Tibial nerve (tissue), 4 donors: ENCODE data around the gene MAMDC4. TPM values are rescaled to one million over a fixed set of nuclear protein-coding genes. Genes with fewer than 3 reads are reported as not detected.
A peak's percentile ranks its signal among the peaks of the same experiment; 100 is the strongest.

Experiments used
- DNase-seq, 2 donors: peaks; one replicate each; pipeline ENCODE4 v3.0.0-alpha.2; 2019; ENCODE audit warnings: low spot score in 2 of 2
- H3K27ac ChIP-seq, 4 donors: fragments of 200-600 bp; sonication (generic) in 3 of 4; one replicate each; pipeline ENCODE4 v1.5.1; 2017 to 2019; ENCODE audit warnings: mild to moderate bottlenecking in 1 of 4
- H3K27me3 ChIP-seq, 2 donors: fragments of 200-600 bp; sonication (generic) in 1 of 2; one replicate each; pipeline versions ENCODE4 v1.5.1 to v1.6.0; 2017 to 2019
- H3K36me3 ChIP-seq, 3 donors: fragments of 200-600 bp; sonication (generic); one replicate each; pipeline ENCODE4 v1.5.1; 2018 to 2019
- H3K4me1 ChIP-seq, 4 donors: fragments of 200-600 bp; sonication (generic) in 3 of 4; one replicate each; pipeline ENCODE4 v1.5.1; 2017 to 2019
- H3K4me3 ChIP-seq, 4 donors: fragments of 200-600 bp; sonication (generic) in 3 of 4; one replicate each; pipeline ENCODE4 v1.5.1; 2017 to 2019; ENCODE audit warnings: mild to moderate bottlenecking in 1 of 4, moderate library complexity in 1 of 4
- H3K9me3 ChIP-seq, 4 donors: fragments of 200-600 bp; sonication (generic) in 3 of 4; one replicate each; pipeline ENCODE4 v1.5.1; 2017 to 2019
- EP300 ChIP-seq, 2 donors: sonication (generic); formaldehyde crosslinking; IDR thresholded peaks; one replicate each; pipeline ENCODE4 v1.6.1; 2017; ENCODE audit warnings: antibody characterized with exemption in 2 of 2, mild to moderate bottlenecking in 1 of 2
- POLR2A ChIP-seq, 2 donors: fragments of 450-650 bp; IDR thresholded peaks; one replicate each; pipeline ENCODE4 v1.6.1; 2017; ENCODE audit warnings: antibody characterized with exemption in 2 of 2, mild to moderate bottlenecking in 2 of 2, moderate library complexity in 2 of 2
- WGBS, 2 donors: methylation state at CpG; one replicate each; pipeline ENCODE4 v1.1.5; 2018; 5-methylcytosine and 5-hydroxymethylcytosine counted together
- total RNA-seq, 4 donors: library from RNA; depleted of rRNA; stranded (reverse); fragments of >200 nt; gene quantifications; one replicate each; pipeline ENCODE4 v1.1.0, GENCODE V29; 2016
- TF ChIP-seq, protein P1 (sequence below), 5 experiments: fragments of 200-600 bp in 3 of 5; fragments of 450-650 bp in 2 of 5; sonication (generic) in 3 of 5; IDR thresholded peaks; one replicate each; pipeline ENCODE4 v1.5.1; 2016 to 2019; ENCODE audit warnings: antibody characterized with exemption in 5 of 5, mild to moderate bottlenecking in 3 of 5, moderate library complexity in 2 of 5

The MAMDC4 gene
- total RNA-seq, 4 donors from 2014 or later, result 1.5 to 8.1 (median 4.4) TPM

DNA sequence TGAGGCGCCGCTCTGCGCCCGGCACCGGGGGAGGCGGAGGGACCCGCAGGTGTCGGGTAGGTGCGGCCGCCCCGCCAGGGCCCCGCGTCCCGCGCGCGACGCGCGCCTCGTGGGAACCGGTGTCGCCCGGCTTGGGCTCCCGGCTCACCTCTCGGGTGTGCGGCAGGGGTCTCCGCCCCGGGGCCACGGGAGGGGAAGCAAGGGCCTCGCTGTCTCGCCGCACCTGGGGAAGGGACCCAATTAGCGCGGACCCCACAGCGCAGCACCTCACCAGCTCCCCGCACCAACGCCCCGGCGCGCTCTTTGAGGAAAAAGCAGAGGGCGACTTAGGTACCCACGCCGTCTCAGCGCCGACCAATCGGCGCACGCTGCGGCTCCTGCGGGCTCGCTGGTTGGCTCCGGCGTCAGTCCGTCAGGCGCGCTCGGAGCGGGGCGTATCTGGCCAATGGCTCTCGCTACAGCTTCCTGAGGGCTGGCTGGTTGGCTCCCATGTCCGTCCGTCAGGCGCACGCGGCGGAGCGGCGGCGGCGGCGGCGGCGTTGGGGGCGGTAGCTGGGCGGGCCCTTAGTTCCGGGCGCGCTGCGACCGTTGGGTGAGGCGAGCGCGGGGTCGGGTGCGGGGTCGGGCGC, 33.9 kb downstream of the MAMDC4 start, which contains the start of gene TRAF2:
TRAF2 (plus strand) TSS at position 567 of the 629 bp plus-strand sequence. CDS start 12,225 bp downstream, outside the sequence.
- Histone ChIP-seq H3K27me3 (no peaks in the 10 kb centered on the region), H3K4me3 (peak within 1 kb of the TSS; percentile 74 to 99 (median 82)), H3K27ac (peak within 1 kb of the TSS; percentile 62 to 90 (median 86)), H3K9me3 (no peaks in the 10 kb centered on the region), H3K4me1 (peaks cover 0 to 36% (median 26%) of the 10 kb centered on the region in 4 donors), H3K36me3 (peaks cover 0 to 14% (median 0%) of the 10 kb centered on the region in 3 donors)
- TF ChIP-seq, protein P1, sequence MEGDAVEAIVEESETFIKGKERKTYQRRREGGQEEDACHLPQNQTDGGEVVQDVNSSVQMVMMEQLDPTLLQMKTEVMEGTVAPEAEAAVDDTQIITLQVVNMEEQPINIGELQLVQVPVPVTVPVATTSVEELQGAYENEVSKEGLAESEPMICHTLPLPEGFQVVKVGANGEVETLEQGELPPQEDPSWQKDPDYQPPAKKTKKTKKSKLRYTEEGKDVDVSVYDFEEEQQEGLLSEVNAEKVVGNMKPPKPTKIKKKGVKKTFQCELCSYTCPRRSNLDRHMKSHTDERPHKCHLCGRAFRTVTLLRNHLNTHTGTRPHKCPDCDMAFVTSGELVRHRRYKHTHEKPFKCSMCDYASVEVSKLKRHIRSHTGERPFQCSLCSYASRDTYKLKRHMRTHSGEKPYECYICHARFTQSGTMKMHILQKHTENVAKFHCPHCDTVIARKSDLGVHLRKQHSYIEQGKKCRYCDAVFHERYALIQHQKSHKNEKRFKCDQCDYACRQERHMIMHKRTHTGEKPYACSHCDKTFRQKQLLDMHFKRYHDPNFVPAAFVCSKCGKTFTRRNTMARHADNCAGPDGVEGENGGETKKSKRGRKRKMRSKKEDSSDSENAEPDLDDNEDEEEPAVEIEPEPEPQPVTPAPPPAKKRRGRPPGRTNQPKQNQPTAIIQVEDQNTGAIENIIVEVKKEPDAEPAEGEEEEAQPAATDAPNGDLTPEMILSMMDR (IDR thresholded peaks at IDR 0.05), result peak in 2 of 5 experiments; percentile 4 to 56
- no peak for TF ChIP-seq EP300 (IDR thresholded peaks at IDR 0.05)
- DNase-seq, result peak; percentile 94
- 0 to 1% methylated on average over 35 to 58 of the region's 88 CpGs for WGBS, 2 donors

DNA sequence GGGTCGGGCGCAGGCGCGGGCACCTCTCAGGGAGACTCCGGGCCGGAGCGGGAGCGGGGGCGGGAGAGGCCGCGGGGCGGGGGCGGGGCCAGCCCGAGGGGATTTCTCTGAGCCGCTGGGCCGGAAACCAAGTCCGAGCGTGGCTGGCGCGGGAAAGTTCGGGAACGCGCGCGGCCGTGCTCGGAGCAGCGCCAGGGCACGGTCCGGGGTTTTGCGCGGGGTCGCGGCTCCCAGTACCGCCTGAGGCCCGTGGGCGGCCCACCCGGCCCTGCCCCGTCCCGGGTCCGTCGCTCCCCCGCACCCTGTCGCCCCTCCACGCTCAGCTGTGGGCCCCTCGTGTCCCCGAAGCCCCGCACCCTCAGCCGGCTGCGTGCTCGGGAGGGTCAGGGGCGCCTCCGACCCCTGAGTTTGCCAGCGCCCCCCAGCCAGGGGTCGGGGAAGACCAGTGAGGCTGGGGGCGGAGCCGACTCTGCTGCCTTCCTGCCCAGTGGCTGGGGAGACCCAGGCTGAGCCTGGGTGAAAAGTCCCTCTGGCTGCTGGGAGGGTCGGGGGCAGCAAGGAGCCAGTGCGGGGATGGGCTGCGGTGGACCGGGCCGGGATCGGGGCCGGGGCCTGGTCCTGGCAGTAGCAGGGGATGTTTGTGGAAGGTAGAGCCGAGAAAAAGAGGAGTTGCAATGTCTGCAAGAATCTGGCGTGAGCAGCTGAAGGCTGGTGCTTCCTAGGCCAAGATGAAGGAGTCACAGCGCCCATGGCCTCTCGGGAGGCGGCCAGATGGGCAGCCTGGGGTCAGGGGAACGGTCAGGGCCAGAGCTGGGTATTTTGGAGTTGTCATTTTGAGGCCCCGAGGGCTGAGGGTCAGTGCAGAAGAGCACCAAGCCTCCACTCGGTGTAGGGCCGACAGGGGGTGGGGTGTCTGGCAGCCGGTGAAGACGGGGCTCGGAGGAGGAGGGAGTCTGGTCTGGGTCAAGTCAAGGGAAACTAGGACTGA, 34.8 kb downstream of the MAMDC4 start:
- DNase-seq, result no peak
- TF ChIP-seq, protein P1 (IDR thresholded peaks at IDR 0.05), result no peak
- TF ChIP-seq EP300 (IDR thresholded peaks at IDR 0.05) (no peak), POLR2A (IDR thresholded peaks at IDR 0.05) (no peak)
- Histone ChIP-seq H3K27ac (peak overlapping the region; percentile 62 to 90 (median 86)), H3K36me3 (peaks cover 0 to 18% (median 0%) of the 10 kb centered on the region in 3 donors), H3K27me3 (no peaks in the 10 kb centered on the region), H3K9me3 (no peaks in the 10 kb centered on the region), H3K4me1 (peaks cover 0 to 32% (median 23%) of the 10 kb centered on the region in 4 donors), H3K4me3 (peak overlapping the region; percentile 74 to 99 (median 82))
- 1 to 3% methylated on average over 18 to 24 of the region's 76 CpGs for WGBS, 2 donors

DNA sequence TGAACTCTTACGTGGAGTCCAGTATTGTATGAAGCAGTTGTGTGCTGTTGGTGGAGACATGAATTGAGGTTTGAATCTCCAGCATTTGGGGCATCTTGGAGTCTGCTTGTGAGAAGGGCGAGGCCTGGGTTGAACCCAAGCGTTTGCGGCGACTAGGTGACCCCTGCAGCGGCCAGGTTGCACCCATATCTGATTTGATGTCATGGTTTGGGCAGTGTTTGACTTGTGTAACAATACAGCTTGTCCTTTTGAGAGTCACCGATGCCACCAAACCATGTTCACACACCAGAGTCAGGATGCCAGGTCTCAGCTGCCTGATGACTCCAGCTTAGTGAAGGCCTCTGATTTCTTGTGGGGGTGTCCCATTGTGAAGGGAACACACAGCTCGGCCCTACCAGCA, 36.3 kb downstream of the MAMDC4 start:
- Histone ChIP-seq H3K27me3 (no peaks in the 10 kb centered on the region), H3K27ac (no peak overlapping the region), H3K4me3 (no peak overlapping the region), H3K4me1 (peaks cover 0 to 25% (median 17%) of the 10 kb centered on the region in 4 donors), H3K36me3 (peaks cover 0 to 18% (median 0%) of the 10 kb centered on the region in 3 donors), H3K9me3 (no peaks in the 10 kb centered on the region)
- TF ChIP-seq EP300 (IDR thresholded peaks at IDR 0.05) (no peak), POLR2A (IDR thresholded peaks at IDR 0.05) (no peak)
- TF ChIP-seq, protein P1 (IDR thresholded peaks at IDR 0.05), result no peak
- WGBS, 2 donors, result 82 to 89% methylated on average over 8 of the region's 8 CpGs
- DNase-seq, result no peak

DNA sequence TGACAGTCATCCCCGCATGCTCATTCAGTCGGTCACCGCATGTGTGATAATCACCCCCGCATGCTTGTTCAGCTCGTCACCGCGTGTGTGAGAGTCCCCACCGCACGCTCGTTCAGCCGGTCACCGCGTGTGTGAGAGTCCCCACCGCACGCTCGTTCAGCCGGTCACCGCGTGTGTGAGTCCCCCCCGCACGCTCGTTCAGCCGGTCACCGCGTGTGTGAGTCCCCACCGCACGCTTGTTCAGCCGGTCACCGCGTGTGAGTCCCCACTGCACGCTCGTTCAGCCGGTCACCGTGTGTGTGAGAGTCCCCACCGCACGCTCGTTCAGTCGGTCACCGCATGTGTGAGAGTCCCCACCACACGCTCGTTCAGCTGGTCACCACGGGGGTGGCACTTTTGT, 37.7 kb downstream of the MAMDC4 start:
- Histone ChIP-seq H3K4me3 (no peak overlapping the region), H3K9me3 (no peaks in the 10 kb centered on the region), H3K36me3 (peaks cover 0 to 25% (median 0%) of the 10 kb centered on the region in 3 donors), H3K27me3 (no peaks in the 10 kb centered on the region), H3K27ac (no peak overlapping the region), H3K4me1 (peaks cover 0 to 25% (median 17%) of the 10 kb centered on the region in 4 donors)
- WGBS, 2 donors, result 92 to 93% methylated on average over 42 of the region's 42 CpGs
- TF ChIP-seq, protein P1 (IDR thresholded peaks at IDR 0.05), result no peak
- TF ChIP-seq EP300 (IDR thresholded peaks at IDR 0.05) (no peak), POLR2A (IDR thresholded peaks at IDR 0.05) (no peak)
- DNase-seq, result no peak
